ENCODE measurements around the gene TRAPPC3L. TPM values are rescaled to one million over a fixed set of nuclear protein-coding genes. Genes with fewer than 3 reads are reported as not detected.

The TRAPPC3L gene
- total RNA-seq, 1 experiment from 2014 or later, result not detected

GRCh38 chr6:116556814-116557415 is 11.4 kb upstream of the TRAPPC3L start:
- no peak overlapping the region for H3K27ac ChIP-seq (ENCODE audit: low read depth, low read length, poor library complexity, severe bottlenecking)
- peaks cover 4% of the 10 kb centered on the region for H3K4me1 ChIP-seq (ENCODE audit: insufficient read depth, low read length, poor library complexity, severe bottlenecking)
- ChIA-PET CTCF (no interaction called here), POLR2A (ENCODE audit: low non-redundant PET) (no interaction called here)
- BruUV-seq (replicated peaks), result no TSS peak
- H3K9me3 ChIP-seq (ENCODE audit: low read depth, low read length, poor library complexity, severe bottlenecking), result no peaks in the 10 kb centered on the region
- DNase-seq (ENCODE audit: low spot score), result no peak
- H3K36me3 ChIP-seq (ENCODE audit: insufficient read depth, low read length, poor library complexity, severe bottlenecking), result no peaks in the 10 kb centered on the region
- intact Hi-C loops (cut with micrococcal nuclease; ENCODE audit: unreplicated experiment), result no loop called here
- H3K27me3 ChIP-seq (replicated peaks; ENCODE audit: insufficient read depth, low read depth, low read length, poor library complexity), result no peaks in the 10 kb centered on the region
- TF ChIP-seq EZH2 (IDR thresholded peaks at IDR 0.05; ENCODE audit: borderline replicate concordance, low read depth, low read length, poor library complexity, severe bottlenecking) (no peak), CTCF (conservative IDR thresholded peaks at IDR 0.05; ENCODE audit: low read depth, low read length) (no peak)
- H3K4me3 ChIP-seq (ENCODE audit: low read depth, low read length, poor library complexity, severe bottlenecking), result no peak overlapping the region

- no TSS peak for BruUV-seq (replicated peaks)
- POLR2A ChIA-PET (ENCODE audit: low non-redundant PET), result no interaction called here
- peaks cover 4% of the 10 kb centered on the region for H3K4me1 ChIP-seq (ENCODE audit: insufficient read depth, low read length, poor library complexity, severe bottlenecking)
- no peak overlapping the region for H3K4me3 ChIP-seq (ENCODE audit: low read depth, low read length, poor library complexity, severe bottlenecking)
- DNase-seq (ENCODE audit: low spot score), result no peak
- H3K36me3 ChIP-seq (ENCODE audit: insufficient read depth, low read length, poor library complexity, severe bottlenecking), result no peaks in the 10 kb centered on the region
- intact Hi-C loops (cut with micrococcal nuclease; ENCODE audit: unreplicated experiment), result no loop called here
- TF ChIP-seq CTCF (conservative IDR thresholded peaks at IDR 0.05; ENCODE audit: low read depth, low read length), result no peak
- TF ChIP-seq EZH2 (IDR thresholded peaks at IDR 0.05; ENCODE audit: borderline replicate concordance, low read depth, low read length, poor library complexity, severe bottlenecking), result no peak
- no peak overlapping the region for H3K27ac ChIP-seq (ENCODE audit: low read depth, low read length, poor library complexity, severe bottlenecking)
- H3K27me3 ChIP-seq (replicated peaks; ENCODE audit: insufficient read depth, low read depth, low read length, poor library complexity), result no peaks in the 10 kb centered on the region
- no peaks in the 10 kb centered on the region for H3K9me3 ChIP-seq (ENCODE audit: low read depth, low read length, poor library complexity, severe bottlenecking)
- CTCF ChIA-PET, result no interaction called here
Measured at GRCh38 chr6:116556065-116556464, 10.6 kb upstream of the TRAPPC3L start.

- no peak for TF ChIP-seq EZH2 (IDR thresholded peaks at IDR 0.05; ENCODE audit: borderline replicate concordance, low read depth, low read length, poor library complexity, severe bottlenecking)
- no peak for TF ChIP-seq CTCF (conservative IDR thresholded peaks at IDR 0.05; ENCODE audit: low read depth, low read length)
- ChIA-PET CTCF (no interaction called here), POLR2A (ENCODE audit: low non-redundant PET) (no interaction called here)
- H3K4me3 ChIP-seq (ENCODE audit: low read depth, low read length, poor library complexity, severe bottlenecking), result no peak within 1 kb of the TSS
- H3K27me3 ChIP-seq (replicated peaks; ENCODE audit: insufficient read depth, low read depth, low read length, poor library complexity), result no peaks in the 10 kb centered on the region
- H3K9me3 ChIP-seq (ENCODE audit: low read depth, low read length, poor library complexity, severe bottlenecking), result no peaks in the 10 kb centered on the region
- DNase-seq (ENCODE audit: low spot score), result no peak
- H3K4me1 ChIP-seq (ENCODE audit: insufficient read depth, low read length, poor library complexity, severe bottlenecking), result peaks cover 4% of the 10 kb centered on the region
- no TSS peak for BruUV-seq (replicated peaks)
- no peaks in the 10 kb centered on the region for H3K36me3 ChIP-seq (ENCODE audit: insufficient read depth, low read length, poor library complexity, severe bottlenecking)
- intact Hi-C loops (cut with micrococcal nuclease; ENCODE audit: unreplicated experiment), result no loop called here
- H3K27ac ChIP-seq (ENCODE audit: low read depth, low read length, poor library complexity, severe bottlenecking), result no peak within 1 kb of the TSS
Measured at GRCh38 chr6:116553451-116553850, 8.0 kb upstream of the TRAPPC3L start, which contains the start of gene CALHM4. TSS of gene CALHM4 (plus strand) at chr6:116553751. CDS start at chr6:116553794, 43 bp downstream.

All from A673 (cell line).